HG03354 (cell line): Measurements from ENCODE around the gene TANGO6.
"Not testable (repeated sequence)": the region's sequence is repeated elsewhere in the genome, so short reads cannot be mapped to it uniquely, and the experiment has no call there.

ENCODE experiments used
- ATAC-seq: cut with Tn5 transposase; IDR thresholded peaks from one replicate; pipeline ENCODE4 v1.9.1; 2021; ENCODE audit warnings: mild to moderate bottlenecking; ENCODE audit not compliant: unreplicated experiment, poor library complexity, severe bottlenecking

Gene TANGO6

DNA sequence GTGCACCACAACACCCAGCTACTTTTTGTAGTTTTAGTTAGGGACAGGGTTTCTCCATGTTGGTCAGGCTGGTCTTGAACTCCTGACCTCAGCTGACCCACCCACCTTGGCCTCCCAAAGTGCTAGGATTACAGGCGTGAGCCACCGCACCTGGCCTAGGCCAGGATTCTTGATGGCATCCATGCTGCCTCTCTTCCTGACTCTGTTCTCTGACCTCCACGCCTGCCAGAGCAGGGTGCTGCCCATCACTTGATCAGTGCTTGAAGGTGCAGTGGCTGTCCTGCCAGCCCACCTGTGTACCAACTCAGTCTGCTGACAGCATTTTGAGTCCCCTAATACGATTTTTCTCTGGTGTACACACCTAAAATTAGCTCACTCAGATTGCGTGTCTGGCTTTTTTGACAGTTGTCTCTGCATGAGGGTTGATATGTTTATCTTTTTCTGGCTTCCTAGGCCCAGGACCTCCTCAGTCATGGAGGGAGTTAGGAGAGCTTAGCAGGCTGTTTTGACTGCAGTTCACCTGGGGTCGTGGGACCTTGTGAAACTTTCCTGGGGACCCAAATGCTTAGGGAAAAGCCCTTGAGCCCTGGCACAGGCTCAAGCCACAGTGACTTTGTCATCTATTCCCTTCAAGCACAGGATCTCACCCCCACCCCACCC, 268.0 kb downstream of the TANGO6 start:
- ATAC-seq = no peak

- ATAC-seq = no peak
Observed at GRCh38 chr16:69111876-69112230, 268.5 kb downstream of the TANGO6 start.

GRCh38 chr16:69112285-69113129, 269.2 kb downstream of the TANGO6 start:
- peak; percentile 51 for ATAC-seq

DNA sequence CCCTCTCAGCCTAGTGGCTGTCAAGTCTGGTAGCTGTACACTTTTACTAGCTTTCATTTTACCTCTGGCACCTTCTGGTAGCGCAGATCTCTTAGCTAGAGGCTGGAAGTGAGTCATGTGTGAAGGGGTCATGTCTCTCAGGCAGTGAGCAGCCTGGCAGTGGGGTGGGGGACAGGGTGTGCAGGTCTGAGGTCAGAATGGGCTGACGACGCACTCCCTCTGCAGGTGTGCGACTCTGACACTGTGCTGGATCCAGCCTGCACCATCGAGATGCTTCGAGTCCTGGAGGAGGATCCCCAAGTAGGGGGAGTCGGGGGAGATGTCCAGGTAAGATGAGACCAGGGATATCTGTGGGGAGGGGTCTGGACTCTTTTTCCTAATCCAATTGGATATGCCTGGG, 269.9 kb downstream of the TANGO6 start:
- ATAC-seq = no peak

DNA sequence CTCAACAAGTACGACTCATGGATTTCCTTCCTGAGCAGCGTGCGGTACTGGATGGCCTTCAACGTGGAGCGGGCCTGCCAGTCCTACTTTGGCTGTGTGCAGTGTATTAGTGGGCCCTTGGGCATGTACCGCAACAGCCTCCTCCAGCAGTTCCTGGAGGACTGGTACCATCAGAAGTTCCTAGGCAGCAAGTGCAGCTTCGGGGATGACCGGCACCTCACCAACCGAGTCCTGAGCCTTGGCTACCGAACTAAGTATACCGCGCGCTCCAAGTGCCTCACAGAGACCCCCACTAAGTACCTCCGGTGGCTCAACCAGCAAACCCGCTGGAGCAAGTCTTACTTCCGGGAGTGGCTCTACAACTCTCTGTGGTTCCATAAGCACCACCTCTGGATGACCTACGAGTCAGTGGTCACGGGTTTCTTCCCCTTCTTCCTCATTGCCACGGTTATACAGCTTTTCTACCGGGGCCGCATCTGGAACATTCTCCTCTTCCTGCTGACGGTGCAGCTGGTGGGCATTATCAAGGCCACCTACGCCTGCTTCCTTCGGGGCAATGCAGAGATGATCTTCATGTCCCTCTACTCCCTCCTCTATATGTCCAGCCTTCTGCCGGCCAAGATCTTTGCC, 271.1 kb downstream of the TANGO6 start:
- no peak for ATAC-seq

DNA sequence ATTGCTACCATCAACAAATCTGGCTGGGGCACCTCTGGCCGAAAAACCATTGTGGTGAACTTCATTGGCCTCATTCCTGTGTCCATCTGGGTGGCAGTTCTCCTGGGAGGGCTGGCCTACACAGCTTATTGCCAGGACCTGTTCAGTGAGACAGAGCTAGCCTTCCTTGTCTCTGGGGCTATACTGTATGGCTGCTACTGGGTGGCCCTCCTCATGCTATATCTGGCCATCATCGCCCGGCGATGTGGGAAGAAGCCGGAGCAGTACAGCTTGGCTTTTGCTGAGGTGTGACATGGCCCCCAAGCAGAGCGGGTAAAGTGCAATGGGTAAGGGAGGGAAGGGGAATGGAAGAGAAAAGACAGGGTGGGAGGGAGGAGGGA, 271.6 kb downstream of the TANGO6 start:
- no peak for ATAC-seq

GRCh38 chr16:69115361-69115760, 272.0 kb downstream of the TANGO6 start:
- ATAC-seq = no peak

GRCh38 chr16:69115837-69116236, 272.5 kb downstream of the TANGO6 start:
- no peak for ATAC-seq

DNA sequence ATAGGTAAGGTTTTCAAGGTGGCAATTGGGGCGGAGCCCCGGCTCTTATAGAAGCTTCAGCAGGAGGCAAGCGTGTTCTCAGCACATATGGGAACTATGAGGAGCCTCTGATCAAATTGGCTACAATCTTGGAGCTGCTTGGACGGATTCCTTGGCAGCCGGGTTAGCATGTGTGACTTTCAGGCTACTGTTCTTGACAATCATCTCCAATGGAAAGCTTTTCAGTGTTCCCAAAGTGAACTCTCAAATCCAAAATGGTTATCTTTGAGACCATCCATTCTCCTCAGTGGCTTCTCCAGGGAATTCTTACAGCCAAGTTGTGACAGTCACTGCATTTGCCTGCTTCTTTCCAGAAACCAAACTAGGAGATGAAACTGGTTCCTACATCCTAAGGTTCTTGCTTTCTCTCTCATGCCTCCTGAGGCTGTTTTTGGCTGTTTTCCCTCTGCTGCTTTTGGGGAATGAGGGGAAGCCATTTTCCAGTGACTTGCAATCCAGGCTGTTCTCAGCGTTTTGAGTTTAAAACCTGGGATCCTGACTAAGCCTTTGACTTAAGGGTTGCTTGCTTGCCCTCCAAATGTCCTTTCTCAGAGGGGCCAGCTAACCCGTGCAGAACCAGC, 273.0 kb downstream of the TANGO6 start:
- ATAC-seq = no peak

GRCh38 chr16:69116906-69117305, 273.6 kb downstream of the TANGO6 start:
- ATAC-seq = no peak

- no peak for ATAC-seq
Observed at GRCh38 chr16:69118468-69118867, 275.1 kb downstream of the TANGO6 start.

DNA sequence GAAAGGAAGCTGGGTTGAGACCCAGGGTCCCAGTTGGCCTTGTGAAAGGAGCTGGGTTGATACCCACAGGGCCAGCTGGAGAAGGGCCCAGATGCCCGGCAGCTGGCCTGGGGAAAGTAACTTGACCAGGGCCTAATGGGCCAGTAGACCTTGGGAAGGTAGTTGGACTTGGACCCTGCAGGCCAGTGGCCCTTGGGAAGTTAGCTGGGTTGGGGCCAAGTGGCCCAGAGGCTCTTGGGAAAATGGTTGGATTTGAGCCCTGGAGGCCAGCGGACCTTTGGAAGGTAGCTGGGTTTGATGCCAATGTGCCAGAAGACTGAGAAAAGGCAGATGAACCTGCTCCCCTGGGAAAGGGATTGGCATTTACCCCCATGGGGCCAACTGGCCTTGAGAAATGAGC, 275.7 kb downstream of the TANGO6 start:
- no peak for ATAC-seq

DNA sequence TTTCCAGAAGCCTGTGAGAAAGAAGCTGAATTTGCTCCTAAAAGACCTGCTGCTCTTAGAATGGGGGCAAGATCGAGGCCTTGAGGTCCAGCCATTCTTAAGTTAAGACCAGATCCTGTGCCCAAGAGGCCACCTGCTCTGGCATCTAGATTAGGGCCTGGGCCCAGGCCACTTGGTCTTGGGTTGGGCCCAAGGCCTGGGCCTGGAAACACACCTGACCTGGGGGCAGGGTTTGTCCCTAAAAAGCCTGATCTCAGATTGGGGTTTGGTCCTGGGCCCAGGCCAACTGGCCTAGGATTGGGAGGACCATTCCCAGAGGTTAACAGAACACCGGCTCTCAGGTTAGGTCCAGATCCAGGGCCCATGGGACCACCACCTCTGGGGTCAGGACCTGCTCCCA, 276.2 kb downstream of the TANGO6 start:
- ATAC-seq = no peak

DNA sequence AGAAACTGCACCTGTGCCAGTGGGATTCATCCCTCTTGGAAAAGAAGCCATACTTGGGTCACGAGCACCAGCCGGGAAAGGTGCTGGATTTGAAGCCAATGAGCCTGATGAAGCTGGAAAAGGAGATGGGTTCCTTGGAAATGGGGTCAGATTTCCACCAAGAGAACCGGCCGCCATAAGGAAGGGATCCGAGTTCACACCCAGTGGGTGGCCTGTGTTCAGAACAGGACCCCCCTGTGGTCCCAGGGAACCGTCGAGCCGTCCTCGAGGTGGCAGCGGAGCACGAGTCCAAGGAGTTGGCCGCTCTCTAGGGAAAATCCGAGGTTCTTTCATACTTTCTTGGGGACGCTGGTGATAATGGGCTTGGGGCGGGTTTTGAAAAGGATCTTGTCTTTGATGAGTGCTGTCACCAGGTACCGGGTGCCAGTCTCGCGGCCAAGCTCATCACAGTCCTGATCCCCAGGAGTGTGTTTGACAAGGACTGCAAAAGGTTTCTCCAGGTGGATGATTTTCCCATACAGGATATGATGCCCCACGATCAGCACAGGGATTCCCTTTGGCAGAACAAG, 276.8 kb downstream of the TANGO6 start:
- no peak for ATAC-seq

- ATAC-seq = no peak
Observed at GRCh38 chr16:69123910-69124309, 280.6 kb downstream of the TANGO6 start.

GRCh38 chr16:69124406-69124805, 281.1 kb downstream of the TANGO6 start:
- ATAC-seq = not testable (repeated sequence)

DNA sequence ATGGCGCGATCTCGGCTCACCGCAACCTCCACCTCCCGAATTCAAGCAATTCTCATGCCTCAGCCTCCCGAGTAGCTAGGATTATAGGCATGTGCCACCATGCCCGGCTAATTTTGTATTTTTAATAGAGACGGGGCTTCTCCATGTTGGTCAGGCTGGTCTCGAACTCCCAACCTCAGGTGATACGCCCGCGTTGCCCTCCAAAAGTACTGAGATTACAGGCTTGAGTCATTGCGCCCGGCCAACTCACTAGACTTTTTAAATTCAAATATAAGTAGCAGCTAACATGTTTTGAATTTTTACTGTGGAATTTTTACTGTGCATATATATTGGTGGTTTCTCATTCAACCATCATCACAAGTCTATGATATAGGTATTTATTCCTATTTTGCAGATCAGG, 281.6 kb downstream of the TANGO6 start:
- not testable (repeated sequence) for ATAC-seq

DNA sequence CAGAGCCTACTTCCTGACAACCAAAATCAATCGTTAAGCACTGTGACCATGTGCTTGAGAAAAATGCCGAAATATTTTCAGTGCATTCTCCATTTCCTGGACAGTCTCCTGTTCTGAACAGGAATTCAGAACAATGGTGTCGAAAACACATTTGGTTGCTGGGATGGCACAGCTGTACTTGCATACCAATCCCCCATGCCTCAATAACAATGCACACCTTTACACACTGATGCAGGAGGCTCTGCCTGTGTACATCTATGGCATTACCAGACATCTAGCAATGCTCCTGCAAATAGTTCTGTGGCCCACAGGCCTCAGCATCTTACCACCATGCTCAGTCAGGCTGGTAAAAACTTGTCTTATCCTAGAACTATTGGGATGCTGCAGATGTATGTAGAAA, 282.9 kb downstream of the TANGO6 start:
- ATAC-seq = no peak

DNA sequence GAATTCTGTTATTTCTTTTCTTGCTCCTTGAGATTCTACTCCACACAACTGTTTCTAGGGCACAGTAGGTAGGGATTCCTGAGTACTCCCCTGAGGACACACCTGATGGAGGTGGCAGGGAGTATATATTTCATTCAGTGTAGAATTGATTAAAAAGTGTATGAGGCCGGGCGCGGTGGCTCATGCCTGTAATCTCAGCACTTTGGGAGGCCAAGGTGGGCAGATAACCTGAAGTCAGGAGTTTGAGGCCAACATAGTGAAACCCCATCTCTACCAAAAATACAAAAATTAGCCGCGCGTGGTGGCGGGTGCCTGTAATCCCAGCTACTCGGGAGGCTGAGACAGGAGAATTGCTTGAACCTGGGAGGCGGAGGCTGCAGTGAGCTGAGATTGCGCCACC, 283.5 kb downstream of the TANGO6 start:
- not testable (repeated sequence) for ATAC-seq

- no peak for ATAC-seq
Observed at GRCh38 chr16:69127966-69128510, 284.7 kb downstream of the TANGO6 start.
